GM21723 (cell line): ENCODE measurements around the gene MAPK8IP3.

Source experiments
- ATAC-seq: cut with Tn5 transposase; IDR thresholded peaks from one replicate; pipeline ENCODE4 v1.9.1; 2021; ENCODE audit warnings: mild to moderate bottlenecking, moderate library complexity; ENCODE audit not compliant: unreplicated experiment

Gene MAPK8IP3

GRCh38 chr16:1782408-1783264 lies 76.6 kb downstream of the MAPK8IP3 start, which contains the start of the genes NUBP2 and SPSB3:
Gene NUBP2 (plus strand): TSS chr16:1782960. CDS start chr16:1783021, 61 bp downstream.
Gene SPSB3 (minus strand): TSS chr16:1782571. CDS start chr16:1781483, 1,088 bp downstream.
- ATAC-seq: peak; percentile 83

- ATAC-seq: no peak
Observed at GRCh38 chr16:1784977-1785845, 79.2 kb downstream of the MAPK8IP3 start.

- ATAC-seq: no peak
Observed at GRCh38 chr16:1785846-1786170, 79.8 kb downstream of the MAPK8IP3 start.

- no peak for ATAC-seq
Observed at GRCh38 chr16:1786242-1787055, 80.5 kb downstream of the MAPK8IP3 start.

GRCh38 chr16:1787056-1787321 lies 81.0 kb downstream of the MAPK8IP3 start:
- ATAC-seq: no peak

- ATAC-seq: no peak
Observed at GRCh38 chr16:1787322-1788094, 81.5 kb downstream of the MAPK8IP3 start.

GRCh38 chr16:1788095-1788707 lies 82.2 kb downstream of the MAPK8IP3 start:
- ATAC-seq: no peak

GRCh38 chr16:1788708-1789100 lies 82.7 kb downstream of the MAPK8IP3 start:
- no peak for ATAC-seq

GRCh38 chr16:1789643-1790045 lies 83.6 kb downstream of the MAPK8IP3 start:
- no peak for ATAC-seq

GRCh38 chr16:1790261-1790610 lies 84.2 kb downstream of the MAPK8IP3 start:
- no peak for ATAC-seq

GRCh38 chr16:1790611-1791255 lies 84.7 kb downstream of the MAPK8IP3 start:
- no peak for ATAC-seq

- ATAC-seq: no peak
Observed at GRCh38 chr16:1791256-1791942, 85.4 kb downstream of the MAPK8IP3 start.

- ATAC-seq: no peak
Observed at GRCh38 chr16:1791943-1792812, 86.2 kb downstream of the MAPK8IP3 start.

GRCh38 chr16:1792836-1793577 lies 87.0 kb downstream of the MAPK8IP3 start:
- ATAC-seq: no peak

GRCh38 chr16:1793578-1794220 lies 87.7 kb downstream of the MAPK8IP3 start, which contains the start of gene IGFALS:
Gene IGFALS (minus strand): TSS chr16:1793705. CDS start chr16:1793652, 53 bp downstream.
- no peak for ATAC-seq

GRCh38 chr16:1794221-1794871 lies 88.4 kb downstream of the MAPK8IP3 start:
- ATAC-seq: no peak
